GM18951 (cell line): ENCODE data around the gene NLN.

Source experiments
- POLR2A ChIP-seq: IDR thresholded peaks from 4 replicates; pipeline ENCODE4 v1.6.1; 2011; ENCODE audit warnings: mild to moderate bottlenecking; ENCODE audit not compliant: insufficient read length, insufficient read depth; ENCODE audit errors: extremely low read depth
- in situ Hi-C: fragments of 300-500 bp; cut with MboI; formaldehyde crosslinking; loops from one replicate; pipeline ENCODE4 v1.12.0; 2022; ENCODE audit warnings: low sequenced_read_pairs, mixed read lengths, inconsistent platforms; ENCODE audit not compliant: unreplicated experiment

The NLN gene

GRCh38 chr5:65873181-65873750 lies 151.3 kb downstream of the NLN start:
- TF ChIP-seq POLR2A, result no peak
- in situ Hi-C loops, result no loop called here

GRCh38 chr5:65874241-65874640 lies 152.2 kb downstream of the NLN start:
- in situ Hi-C loops, result no loop called here
- no peak for TF ChIP-seq POLR2A

- in situ Hi-C loops, result no loop called here
- TF ChIP-seq POLR2A, result no peak
These were observed 154.5 kb downstream of the NLN start for GRCh38 chr5:65876496-65876895.

DNA sequence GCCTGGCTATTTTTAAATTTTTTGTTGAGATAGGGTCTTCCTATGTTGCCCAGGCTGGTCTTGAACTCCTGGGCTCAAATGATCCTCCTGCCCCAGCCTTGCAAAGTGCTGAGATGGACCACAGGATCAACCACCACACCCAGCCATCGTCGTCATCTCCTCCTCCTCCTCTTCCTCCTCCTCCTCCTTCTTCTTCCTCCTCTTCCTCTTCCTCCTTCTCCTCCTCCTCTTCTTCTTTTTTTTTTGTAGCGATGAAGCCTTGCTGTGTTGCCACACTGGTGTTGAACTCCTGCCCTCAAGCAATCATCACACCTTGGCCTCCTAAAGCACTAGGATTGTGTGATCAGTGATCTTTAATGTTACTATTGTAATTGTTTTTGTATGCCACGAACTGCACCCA lies 155.0 kb downstream of the NLN start:
- no peak for TF ChIP-seq POLR2A
- in situ Hi-C loops, result no loop called here
